ENCODE results near the gene TTL.
A peak's percentile ranks its signal among the peaks of the same experiment; 100 is the strongest.
"Not testable (repeated sequence)": the region's sequence is repeated elsewhere in the genome, so short reads cannot be mapped to it uniquely, and the experiment has no call there.

The TTL gene

DNA sequence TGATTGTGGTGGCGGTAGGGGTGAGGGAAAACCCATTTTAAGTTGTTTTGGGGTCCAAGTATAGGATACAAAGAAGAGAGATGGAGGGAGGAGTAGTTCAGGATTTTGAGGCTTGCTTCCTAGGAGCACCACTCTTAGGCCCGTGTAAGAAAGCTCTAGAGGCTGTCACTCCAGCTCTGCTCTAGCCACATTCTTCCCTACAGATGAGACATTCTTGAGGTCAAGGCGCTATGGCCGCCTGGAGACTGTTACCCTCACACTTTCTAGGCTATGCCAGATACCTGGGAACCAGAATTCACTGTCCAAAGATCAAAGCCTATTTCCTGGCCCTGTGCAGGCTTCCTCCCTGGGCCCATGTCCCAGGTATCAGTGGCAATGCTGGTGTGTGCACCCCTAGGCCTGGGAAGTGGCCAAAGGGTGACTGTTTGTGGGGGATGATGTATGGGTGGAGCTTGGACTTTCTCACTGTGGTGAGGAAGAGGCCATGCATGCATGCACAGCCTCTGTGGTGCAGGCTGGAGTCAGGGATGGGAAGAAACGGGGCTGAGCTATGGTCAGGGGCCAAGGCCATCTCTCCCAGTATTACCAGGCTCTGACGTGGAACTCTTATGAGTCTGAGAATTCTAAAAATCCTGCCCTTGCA lies 7.0 kb upstream of the TTL start:
- DNase-seq = no peak

- DNase-seq = no peak
Measured at GRCh38 chr2:112476434-112476833, 5.5 kb upstream of the TTL start.

DNA sequence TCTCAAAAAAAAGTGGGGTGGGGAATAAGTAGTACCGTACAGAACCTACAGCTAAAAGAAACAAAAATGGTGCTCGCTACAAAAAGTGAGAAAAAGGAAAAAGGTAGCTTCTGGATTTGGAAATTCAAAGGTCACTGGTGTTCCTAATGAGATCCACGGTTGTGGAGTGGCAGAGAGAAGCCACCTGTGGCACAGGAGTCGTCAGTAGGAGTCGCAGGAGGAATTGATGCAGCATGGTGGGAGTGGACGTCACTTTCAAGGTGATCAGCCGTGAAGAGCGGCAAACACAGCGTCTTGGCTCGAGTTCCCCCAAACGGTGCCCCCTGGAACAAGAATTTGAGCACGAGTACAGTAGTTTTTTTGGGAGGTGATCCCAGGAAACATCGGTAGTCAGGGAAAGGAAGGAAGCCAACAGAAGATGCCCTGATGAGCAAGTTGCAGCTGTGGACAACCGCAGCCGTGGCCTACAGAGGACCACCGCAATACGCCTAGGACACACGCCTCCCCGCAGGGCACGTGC lies 1.4 kb upstream of the TTL start:
- no peak for DNase-seq

GRCh38 chr2:112481050-112481527 lies 867 bp upstream of the TTL start:
- peak in 55 of 56 donors; percentile 23 to 88 (median 74) for DNase-seq

- DNase-seq = peak in 24 of 56 donors; percentile 4 to 60 (median 43)
Measured at GRCh38 chr2:112482309-112483041, 519 bp downstream of the TTL start.

DNA sequence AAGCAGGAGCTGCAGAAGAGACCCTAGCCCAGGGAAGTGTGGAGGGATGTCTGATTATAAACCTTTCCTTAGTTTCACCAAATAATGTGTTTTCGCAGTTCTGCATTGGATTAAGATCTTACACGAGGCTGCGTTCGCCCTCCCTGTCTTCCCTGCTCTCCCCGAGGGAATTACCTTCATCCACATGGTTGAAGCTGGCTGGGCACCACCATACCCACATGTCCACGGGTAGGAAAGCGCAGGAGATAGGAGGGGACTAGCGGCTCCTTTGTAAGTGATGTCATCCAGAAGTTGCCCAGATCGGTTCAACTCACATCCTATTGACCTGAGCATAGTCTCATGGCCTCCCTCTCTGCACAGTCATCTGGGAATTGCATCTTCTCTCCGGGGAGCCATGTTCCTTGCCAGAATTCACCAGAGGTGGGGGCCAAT lies 1.1 kb downstream of the TTL start:
- peak in 7 of 56 donors; percentile 13 to 34 (median 25) for DNase-seq

- DNase-seq = no peak
Measured at GRCh38 chr2:112483831-112484230, 1.9 kb downstream of the TTL start.

DNA sequence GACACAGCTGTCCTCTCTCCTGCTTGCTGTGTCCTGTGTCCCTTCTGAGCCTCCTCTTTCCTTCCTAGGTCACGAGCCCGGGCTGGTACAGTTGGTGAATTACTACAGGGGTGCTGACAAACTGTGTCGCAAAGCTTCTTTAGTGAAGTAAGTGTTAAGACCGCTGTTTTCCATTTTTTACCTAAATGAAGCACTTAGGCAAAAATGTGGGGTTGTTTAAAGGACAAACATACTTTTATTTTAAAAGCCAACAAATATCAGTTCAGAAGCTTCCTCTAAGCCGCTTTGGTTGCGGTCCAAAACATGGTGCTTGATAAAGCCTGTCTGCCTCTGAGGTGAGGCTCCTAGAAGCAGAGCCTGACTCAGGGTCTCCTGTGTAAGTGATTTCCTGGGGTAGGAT lies 3.9 kb downstream of the TTL start:
- no peak for DNase-seq

DNA sequence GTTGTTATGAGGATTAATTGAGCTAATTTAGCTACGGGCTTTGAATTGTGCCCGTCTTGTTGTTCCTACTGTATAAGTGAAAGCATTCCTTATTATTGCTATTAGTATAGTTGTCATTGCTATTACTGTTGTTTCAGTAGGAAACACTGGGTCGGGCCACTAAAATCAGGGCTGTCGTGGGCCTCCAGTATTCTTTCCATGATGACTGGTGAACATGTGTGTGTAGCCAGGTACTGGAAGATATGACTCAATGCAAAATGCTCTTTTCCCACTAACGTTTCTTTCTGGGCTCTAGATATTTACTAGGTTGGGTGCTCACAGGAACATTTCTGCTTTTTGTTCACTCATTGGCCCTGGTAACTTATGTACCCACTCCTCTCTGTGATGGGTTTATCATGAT lies 4.9 kb downstream of the TTL start:
- DNase-seq = no peak

GRCh38 chr2:112487444-112487961 lies 5.5 kb downstream of the TTL start:
- no peak for DNase-seq

DNA sequence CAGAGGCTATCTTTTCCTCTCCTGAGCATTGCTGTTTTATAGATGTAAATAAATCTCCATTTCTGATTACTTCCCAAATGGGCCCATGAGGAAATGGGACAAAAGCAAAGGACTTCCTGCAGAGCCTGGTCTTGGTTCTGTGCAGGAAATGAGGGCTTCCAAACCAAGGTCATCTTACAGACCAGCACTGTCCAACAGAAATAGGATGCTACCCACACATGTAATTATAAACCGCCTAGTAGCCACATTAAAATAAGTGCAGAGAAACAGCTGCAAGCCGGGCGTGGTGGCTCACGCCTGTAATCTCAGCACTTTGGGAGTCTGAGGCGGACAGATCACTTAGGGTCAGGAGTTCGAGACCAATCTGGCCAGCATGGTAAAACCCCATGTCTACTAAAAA lies 6.2 kb downstream of the TTL start:
- DNase-seq = no peak

DNA sequence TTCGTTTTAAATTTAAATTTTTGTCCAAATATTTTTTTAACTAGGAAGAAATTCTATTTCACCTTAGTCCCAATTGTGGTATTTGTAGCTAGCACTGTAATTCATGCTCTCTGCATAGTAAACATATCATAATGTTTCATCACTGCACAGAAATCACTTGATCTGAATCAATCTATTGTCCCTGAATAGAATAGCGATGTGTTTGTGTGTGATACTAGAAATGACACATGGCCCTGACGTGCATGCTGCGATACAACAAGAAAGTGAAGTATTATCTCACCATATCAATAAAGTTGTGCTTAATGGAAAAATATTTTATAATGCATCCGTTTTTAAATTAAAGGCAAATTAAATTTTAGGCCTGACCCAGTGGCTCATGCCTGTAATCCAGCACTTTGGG lies 10.0 kb downstream of the TTL start:
- DNase-seq = peak in 6 of 56 donors; percentile 6 to 64 (median 38)

GRCh38 chr2:112493048-112493447 lies 11.1 kb downstream of the TTL start:
- no peak for DNase-seq

- peak in 1 of 56 donors; percentile 14 for DNase-seq
Measured at GRCh38 chr2:112493858-112494648, 12.1 kb downstream of the TTL start.

- DNase-seq = no peak
Measured at GRCh38 chr2:112494828-112495227, 12.9 kb downstream of the TTL start.

GRCh38 chr2:112495878-112496277 lies 13.9 kb downstream of the TTL start:
- DNase-seq = not testable (repeated sequence)

DNA sequence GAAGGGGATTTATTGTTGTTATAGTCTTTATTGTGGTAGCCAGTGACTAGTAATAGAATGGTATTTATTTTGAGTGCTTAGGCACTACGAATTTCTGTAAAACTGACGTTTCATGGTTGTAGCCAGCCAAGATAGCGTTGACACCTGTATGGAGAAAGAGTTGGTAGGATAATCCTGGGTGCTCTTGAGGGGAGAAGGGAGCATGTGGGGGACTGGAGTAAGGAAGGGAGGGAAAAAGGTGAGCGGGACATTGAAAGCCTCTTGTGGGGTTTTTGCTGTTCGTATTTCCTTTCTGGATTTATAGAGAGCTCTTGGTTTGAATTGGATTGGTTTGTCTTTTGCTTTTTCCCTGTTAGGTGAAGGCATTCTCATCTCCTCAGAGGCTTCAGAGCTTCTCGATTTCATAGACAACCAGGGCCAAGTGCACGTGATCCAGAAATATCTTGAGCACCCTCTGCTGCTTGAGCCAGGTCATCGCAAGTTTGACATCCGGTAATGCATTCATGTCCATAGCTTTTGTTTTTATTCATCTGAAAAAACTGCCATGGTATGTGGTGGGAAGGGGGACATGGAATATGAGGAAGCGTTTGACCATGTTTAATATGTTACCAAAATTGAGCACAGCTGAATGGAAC lies 19.0 kb downstream of the TTL start:
- DNase-seq = peak in 11 of 56 donors; percentile 10 to 70 (median 30)

GRCh38 chr2:112509239-112509998 lies 27.5 kb downstream of the TTL start:
- not testable (repeated sequence) for DNase-seq

GRCh38 chr2:112516801-112517200 lies 34.8 kb downstream of the TTL start:
- DNase-seq = peak in 1 of 56 donors; percentile 15

GRCh38 chr2:112518807-112519206 lies 36.9 kb downstream of the TTL start:
- no peak for DNase-seq
